AG04450 (cell line): ENCODE measurements around the gene WDFY1. TPM values are rescaled to one million over a fixed set of nuclear protein-coding genes. Genes with fewer than 3 reads are reported as not detected.

Experiments
- CTCF ChIA-PET: fragments of 300-600, 350-600 bp; formaldehyde crosslinking; extraction: SDS; loops from one replicate; lab custom pipeline; 2022; ENCODE audit warnings: antibody characterized with exemption, inconsistent platforms; lab: Charles Lee
- POLR2A ChIA-PET: fragments of 350-600 bp; formaldehyde crosslinking; extraction: SDS; loops from one replicate; lab custom pipeline; 2021; ENCODE audit warnings: antibody characterized with exemption, inconsistent platforms; lab: Yijun Ruan, JAX
- DNase-seq: peaks from one replicate; pipeline ENCODE4 v3.0.0-alpha.2; 2011; ENCODE audit warnings: low read depth, low spot score
- H3K27ac ChIP-seq: one replicate; pipeline ENCODE4 v1.5.1; 2012; ENCODE audit warnings: low read depth, low read length, control low read depth
- H3K27me3 ChIP-seq: one replicate; pipeline ENCODE4 v1.6.0; 2012; ENCODE audit warnings: low read length; ENCODE audit not compliant: control insufficient read depth, insufficient read depth
- H3K4me3 ChIP-seq: 2 replicates; pipeline ENCODE4 v1.5.1; 2011; ENCODE audit warnings: mild to moderate bottlenecking, low read depth, low read length, control low read depth
- H3K9me3 ChIP-seq: 2 replicates; pipeline ENCODE4 v1.5.1; 2012; ENCODE audit warnings: low read length; ENCODE audit not compliant: control insufficient read depth, insufficient read depth
- CTCF ChIP-seq: IDR thresholded peaks from 2 replicates; pipeline ENCODE4 v1.5.1; 2011; ENCODE audit warnings: low read depth, low read length, control low read depth, inconsistent platforms
- polyA plus RNA-seq: library from polyadenylated mRNA; depleted of rRNA; stranded (reverse); fragments of >200 nt; gene quantifications from 2 replicates; pipeline ENCODE4 v1.2.3, GENCODE V29; 2011

Gene WDFY1
- polyA plus RNA-seq, 1 experiment, result 74.8 TPM

- Histone ChIP-seq H3K4me3 (no peak overlapping the region), H3K27ac (no peak overlapping the region), H3K27me3 (no peaks in the 10 kb centered on the region), H3K9me3 (no peaks in the 10 kb centered on the region)
- no peak for DNase-seq
- no peak for TF ChIP-seq CTCF
- ChIA-PET POLR2A (no interaction called here), CTCF (interaction anchor here (0.6 to 8.4 kb wide), 16 partner anchors 7 to 478 kb away, joined by 3 to 309 read pairs (median 12); partner anchors contain the start of gene MRPL44)
These were observed 26.6 kb upstream of the WDFY1 start for GRCh38 chr2:223971731-223972130.

DNA sequence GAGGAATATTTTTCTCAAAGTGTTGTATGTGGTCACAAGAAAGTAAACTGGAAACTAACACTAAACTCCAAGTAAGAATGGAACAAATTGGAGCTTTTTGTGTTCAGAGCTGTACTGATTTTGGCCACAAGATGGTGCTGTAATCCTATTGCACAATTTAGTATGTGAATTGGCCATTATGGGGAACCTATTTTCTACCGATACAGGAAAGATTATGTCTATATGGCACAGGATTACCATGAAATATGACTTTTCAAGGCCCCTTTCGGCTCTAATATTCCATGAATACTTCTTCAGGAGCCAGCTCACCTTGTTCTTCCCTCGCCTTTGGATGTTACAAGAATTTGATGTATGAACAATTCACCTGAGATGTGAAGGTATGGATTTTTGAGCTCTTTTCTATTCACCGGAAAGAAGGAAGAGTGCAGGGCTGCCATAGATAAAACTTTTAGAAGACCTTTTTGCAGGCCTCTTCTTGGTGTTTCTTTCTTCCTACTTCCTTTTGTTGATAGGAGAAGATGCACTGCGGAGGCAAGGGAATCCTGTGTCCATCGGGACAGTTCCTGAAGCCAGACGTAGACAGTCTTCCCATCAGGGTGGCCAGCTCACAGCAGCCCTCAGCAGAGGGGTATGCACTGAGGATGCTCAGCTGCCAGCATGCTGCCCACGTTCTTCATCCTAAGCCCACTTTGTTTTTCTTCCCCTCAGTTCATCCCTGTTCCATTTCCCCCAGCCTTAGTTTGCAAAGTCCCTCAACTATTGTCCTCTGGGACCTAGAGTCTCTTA is 25.4 kb upstream of the WDFY1 start:
- Histone ChIP-seq H3K4me3 (no peak overlapping the region), H3K27me3 (no peaks in the 10 kb centered on the region), H3K9me3 (no peaks in the 10 kb centered on the region), H3K27ac (no peak overlapping the region)
- ChIA-PET CTCF (interaction anchor here (0.6 to 8.4 kb wide), 59 partner anchors 8 to 837 kb away, joined by 3 to 309 read pairs (median 4); no protein-coding TSS in a partner anchor), POLR2A (no interaction called here)
- no peak for DNase-seq
- peak; percentile 93 for TF ChIP-seq CTCF

- DNase-seq, result no peak
- Histone ChIP-seq H3K27ac (no peak overlapping the region), H3K9me3 (no peaks in the 10 kb centered on the region), H3K4me3 (no peak overlapping the region), H3K27me3 (no peaks in the 10 kb centered on the region)
- no peak for TF ChIP-seq CTCF
- CTCF ChIA-PET, result interaction anchor here (0.8 to 8.4 kb wide), 48 partner anchors 9 to 808 kb away, joined by 3 to 309 read pairs (median 5); no protein-coding TSS in a partner anchor
- POLR2A ChIA-PET, result no interaction called here
These were observed 24.7 kb upstream of the WDFY1 start for GRCh38 chr2:223969856-223970255.

GRCh38 chr2:223969315-223969714 is 24.2 kb upstream of the WDFY1 start:
- Histone ChIP-seq H3K27me3 (no peaks in the 10 kb centered on the region), H3K9me3 (no peaks in the 10 kb centered on the region), H3K27ac (no peak overlapping the region), H3K4me3 (no peak overlapping the region)
- ChIA-PET POLR2A (no interaction called here), CTCF (interaction anchor here (0.8 to 8.4 kb wide), 37 partner anchors 8 to 809 kb away, joined by 3 to 309 read pairs (median 6); no protein-coding TSS in a partner anchor)
- DNase-seq, result no peak
- no peak for TF ChIP-seq CTCF

DNA sequence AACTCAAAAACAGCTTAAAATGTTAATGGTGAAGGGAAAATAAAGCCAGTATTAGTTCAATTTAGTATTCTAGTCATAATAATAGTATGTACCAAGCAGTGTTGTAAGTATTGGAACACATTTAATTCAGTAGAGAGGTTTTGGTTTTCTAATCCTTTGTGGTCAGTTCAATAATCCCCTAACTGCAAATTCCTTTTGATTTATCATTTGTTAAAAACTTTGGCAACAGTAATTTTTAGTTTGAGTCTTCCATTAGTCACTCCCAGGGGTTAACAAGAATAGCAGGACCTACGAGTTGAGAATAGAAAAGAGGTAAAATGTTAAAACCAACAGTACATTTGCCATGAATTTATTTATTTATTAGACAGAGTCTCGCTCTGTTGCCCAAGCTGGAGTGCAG is 22.8 kb upstream of the WDFY1 start:
- no peak for DNase-seq
- no peak for TF ChIP-seq CTCF
- POLR2A ChIA-PET, result no interaction called here
- CTCF ChIA-PET, result interaction anchor here (0.8 to 8.4 kb wide), 6 partner anchors 24 to 679 kb away, joined by 3 to 309 read pairs (median 29); no protein-coding TSS in a partner anchor
- no peaks in the 10 kb centered on the region for H3K9me3 ChIP-seq
- no peak overlapping the region for H3K27ac ChIP-seq
- H3K27me3 ChIP-seq, result no peaks in the 10 kb centered on the region
- no peak overlapping the region for H3K4me3 ChIP-seq
